ENCODE measurements around the gene ANO8.
"Not testable (repeated sequence)": the region's sequence is repeated elsewhere in the genome, so short reads cannot be mapped to it uniquely, and the experiment has no call there.

- not testable (repeated sequence) for TF ChIP-seq CTCF, POLR2A, EP300, POLR2AphosphoS5 (IDR thresholded peaks at IDR 0.05)
Measured at GRCh38 chr19:17274892-17275291, 59.8 kb downstream of the ANO8 start.
